Spleen (tissue), 13 donors: Measurements from ENCODE around the gene OR4C6. TPM values are rescaled to one million over a fixed set of nuclear protein-coding genes. Genes with fewer than 3 reads are reported as not detected.

Experiments
- DNase-seq: peaks from one replicate; pipeline ENCODE4 v3.0.0-alpha.2; 2020
- H3K27ac ChIP-seq, 8 donors: fragments of 200-600 bp; sonication (generic) in 7 of 8; 1 replicate in 4 of 8; 2 replicates in 4 of 8; pipeline versions ENCODE4 v1.5.0 to v1.8.0; 2016 to 2021; ENCODE audit warnings: inconsistent platforms in 4 of 8, mild to moderate bottlenecking in 4 of 8, moderate library complexity in 1 of 8
- H3K27me3 ChIP-seq, 7 donors: fragments of 200-600 bp; sonication (generic) in 6 of 7; replicated peaks in 1 of 7; 1 replicate in 4 of 7; 2 replicates in 3 of 7; pipeline versions ENCODE4 v1.5.0 to v1.8.0; 2016 to 2021; ENCODE audit warnings: inconsistent platforms in 3 of 7, mild to moderate bottlenecking in 1 of 7
- H3K36me3 ChIP-seq, 6 donors: fragments of 200-600 bp; sonication (generic) in 5 of 6; 1 replicate in 4 of 6; 2 replicates in 2 of 6; pipeline versions ENCODE4 v1.5.0 to v1.8.0; 2016 to 2021; ENCODE audit warnings: inconsistent platforms in 2 of 6
- H3K4me1 ChIP-seq, 6 donors: fragments of 200-600 bp; sonication (generic) in 5 of 6; 1 replicate in 3 of 6; 2 replicates in 3 of 6; pipeline versions ENCODE4 v1.5.0 to v1.8.0; 2016 to 2021; ENCODE audit warnings: inconsistent platforms in 3 of 6
- H3K4me3 ChIP-seq, 8 donors: fragments of 200-600 bp; sonication (generic) in 7 of 8; 1 replicate in 4 of 8; 2 replicates in 4 of 8; pipeline versions ENCODE4 v1.5.0 to v1.8.0; 2016 to 2021; ENCODE audit warnings: inconsistent platforms in 4 of 8, mild to moderate bottlenecking in 4 of 8, moderate library complexity in 2 of 8
- H3K9me3 ChIP-seq, 8 donors: fragments of 200-600 bp; sonication (generic) in 7 of 8; 1 replicate in 4 of 8; 2 replicates in 4 of 8; pipeline versions ENCODE4 v1.5.0 to v1.8.0; 2016 to 2021; ENCODE audit warnings: inconsistent platforms in 4 of 8
- POLR2A ChIP-seq, 3 donors: fragments of 450-650 bp; IDR thresholded peaks; one replicate each; pipeline ENCODE4 v1.5.1; 2017; ENCODE audit warnings: antibody characterized with exemption in 3 of 3, mild to moderate bottlenecking in 1 of 3
- POLR2AphosphoS5 ChIP-seq, 3 donors: sonication (generic); formaldehyde crosslinking; IDR thresholded peaks; one replicate each; pipeline ENCODE4 v1.5.1; 2017; ENCODE audit warnings: antibody characterized with exemption in 3 of 3
- WGBS, 5 donors: extraction: QIAGEN DNeasy Blood & Tissue Kit in 3 of 5; methylation state at CpG; one replicate each; pipeline versions ENCODE4 v1.1.5 to v1.1.7; 2013 to 2018; 5-methylcytosine and 5-hydroxymethylcytosine counted together
- intact Hi-C: fragments of 100-400 bp; cut with DNase I; formaldehyde crosslinking; loops from one replicate; pipeline ENCODE4 v1.15.0; 2023; ENCODE audit warnings: low total_unique reads
- long read RNA-seq, 2 donors: transcript quantifications; one replicate each; lab custom pipeline, GENCODE V29; 2026
- polyA plus RNA-seq, 3 donors: library from polyadenylated mRNA; stranded (reverse); fragments of 200-250 nt; gene quantifications; one replicate each; pipeline ENCODE4 v1.2.1, GENCODE V29; 2013
- total RNA-seq, 7 donors: library from RNA; depleted of rRNA in 3 of 7; stranded (reverse); fragments of >200 nt in 3 of 7; fragmentation: NEBNext Ultra II Directional in 4 of 7; extraction: Animal tissue kit (Norgen Biotek cat#: 25700) in 4 of 7; gene quantifications; one replicate each; pipeline versions ENCODE4 v1.1.0 to v1.2.1, GENCODE V29; 2016 to 2021
- TF ChIP-seq, protein P1 (sequence below), 11 experiments: fragments of 200-600 bp in 7 of 11; fragments of 450-650 bp in 4 of 11; sonication (generic) in 4 of 11; IDR thresholded peaks in 8 of 11; conservative IDR thresholded peaks in 3 of 11; 1 replicate in 7 of 11; 2 replicates in 4 of 11; pipeline versions ENCODE4 v1.4.0 to v1.8.0; 2016 to 2021; ENCODE audit warnings: antibody characterized with exemption in 11 of 11, inconsistent platforms in 4 of 11, mild to moderate bottlenecking in 1 of 11
- donor health status: healthy with polysubstance abuse.
- donor health status: DM: no; HTN: no; CAD: no; lungs with moderate emphysema.
- donor health status: DM: no; HTN: no; CAD: no.
- donor health status: Bipolar disorder and iron deficiency.
- donor health status: healthy.
- donor health status: DM: no; HTN: no; CAD: no.
- donor health status: DM: yes; HTN: yes; CAD: no.

The OR4C6 gene
- total RNA-seq (not detected), polyA plus RNA-seq (not detected)
- long read RNA-seq, donor 1 = 0 reads
- long read RNA-seq, donor 2 = 0 reads

DNA sequence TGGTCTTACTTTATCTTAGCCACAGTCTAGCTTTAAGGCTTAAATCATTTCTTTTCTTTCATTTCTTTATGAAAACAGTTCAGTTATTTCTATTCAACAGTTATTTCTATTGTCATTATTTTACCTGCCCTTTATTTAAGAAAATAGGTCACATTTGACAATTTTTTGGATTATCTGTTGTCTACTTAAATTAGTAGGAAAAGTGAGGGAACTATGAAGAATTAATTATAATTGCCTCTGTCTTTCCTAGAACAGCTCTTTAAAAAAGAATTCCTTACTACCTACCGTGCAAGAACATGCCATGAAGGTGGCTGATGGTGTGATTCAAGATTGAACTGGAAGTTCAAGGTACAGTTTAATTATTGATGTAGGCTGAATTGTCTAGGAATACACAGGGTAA, at the start of gene OR4C6:
OR4C6 (plus strand) TSS at position 301 of the 400 bp plus-strand sequence. CDS start 2,966 bp downstream, outside the sequence.
- Histone ChIP-seq H3K9me3 (peaks cover 0 to 18% (median 7%) of the 10 kb centered on the region in 8 donors), H3K4me3 (no peak within 1 kb of the TSS), H3K27me3 (no peaks in the 10 kb centered on the region), H3K36me3 (no peaks in the 10 kb centered on the region), H3K27ac (no peak within 1 kb of the TSS), H3K4me1 (no peaks in the 10 kb centered on the region)
- TF ChIP-seq POLR2A (IDR thresholded peaks at IDR 0.05) = no peak
- no peak for TF ChIP-seq POLR2AphosphoS5 (IDR thresholded peaks at IDR 0.05)
- TF ChIP-seq, protein P1, sequence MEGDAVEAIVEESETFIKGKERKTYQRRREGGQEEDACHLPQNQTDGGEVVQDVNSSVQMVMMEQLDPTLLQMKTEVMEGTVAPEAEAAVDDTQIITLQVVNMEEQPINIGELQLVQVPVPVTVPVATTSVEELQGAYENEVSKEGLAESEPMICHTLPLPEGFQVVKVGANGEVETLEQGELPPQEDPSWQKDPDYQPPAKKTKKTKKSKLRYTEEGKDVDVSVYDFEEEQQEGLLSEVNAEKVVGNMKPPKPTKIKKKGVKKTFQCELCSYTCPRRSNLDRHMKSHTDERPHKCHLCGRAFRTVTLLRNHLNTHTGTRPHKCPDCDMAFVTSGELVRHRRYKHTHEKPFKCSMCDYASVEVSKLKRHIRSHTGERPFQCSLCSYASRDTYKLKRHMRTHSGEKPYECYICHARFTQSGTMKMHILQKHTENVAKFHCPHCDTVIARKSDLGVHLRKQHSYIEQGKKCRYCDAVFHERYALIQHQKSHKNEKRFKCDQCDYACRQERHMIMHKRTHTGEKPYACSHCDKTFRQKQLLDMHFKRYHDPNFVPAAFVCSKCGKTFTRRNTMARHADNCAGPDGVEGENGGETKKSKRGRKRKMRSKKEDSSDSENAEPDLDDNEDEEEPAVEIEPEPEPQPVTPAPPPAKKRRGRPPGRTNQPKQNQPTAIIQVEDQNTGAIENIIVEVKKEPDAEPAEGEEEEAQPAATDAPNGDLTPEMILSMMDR (IDR thresholded peaks at IDR 0.05 in 8 of 11, conservative IDR thresholded peaks at IDR 0.05 in 3 of 11) = no peak
- WGBS, 5 donors = 69 to 84% (median 80%) methylated on average over 1 of the region's 1 CpG
- DNase-seq = no peak
- intact Hi-C loops = no loop called here

DNA sequence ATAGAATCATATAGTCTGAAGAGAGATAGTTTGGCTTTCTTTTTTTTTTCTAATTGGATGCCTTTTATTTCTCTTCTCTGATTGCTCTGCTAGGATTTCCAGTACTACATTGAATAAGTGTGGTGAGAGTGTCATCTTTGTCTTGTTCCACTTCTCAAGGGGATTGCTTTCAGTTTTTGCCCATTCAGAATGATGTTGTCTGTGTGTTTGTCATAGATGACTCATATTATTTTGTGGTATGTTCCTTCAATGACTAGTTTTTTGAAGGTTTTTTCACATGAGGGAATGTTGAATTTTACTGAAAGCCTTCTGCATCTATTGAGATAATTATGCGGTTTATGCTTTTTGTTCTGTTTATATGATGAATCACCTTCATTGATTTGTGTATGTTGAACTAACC, 37.5 kb upstream of the OR4C6 start:
- Histone ChIP-seq H3K27me3 (no peaks in the 10 kb centered on the region), H3K4me1 (no peaks in the 10 kb centered on the region), H3K27ac (no peak overlapping the region), H3K9me3 (peaks cover 0 to 85% (median 3%) of the 10 kb centered on the region in 8 donors), H3K36me3 (no peaks in the 10 kb centered on the region), H3K4me3 (no peak overlapping the region)
- 69 to 88% (median 86%) methylated on average over 1 of the region's 1 CpG for WGBS, 5 donors
- DNase-seq = no peak
- TF ChIP-seq POLR2A (IDR thresholded peaks at IDR 0.05) (no peak), POLR2AphosphoS5 (IDR thresholded peaks at IDR 0.05) (no peak)
- TF ChIP-seq, protein P1 (IDR thresholded peaks at IDR 0.05 in 8 of 11, conservative IDR thresholded peaks at IDR 0.05 in 3 of 11) = no peak
- intact Hi-C loops = no loop called here

DNA sequence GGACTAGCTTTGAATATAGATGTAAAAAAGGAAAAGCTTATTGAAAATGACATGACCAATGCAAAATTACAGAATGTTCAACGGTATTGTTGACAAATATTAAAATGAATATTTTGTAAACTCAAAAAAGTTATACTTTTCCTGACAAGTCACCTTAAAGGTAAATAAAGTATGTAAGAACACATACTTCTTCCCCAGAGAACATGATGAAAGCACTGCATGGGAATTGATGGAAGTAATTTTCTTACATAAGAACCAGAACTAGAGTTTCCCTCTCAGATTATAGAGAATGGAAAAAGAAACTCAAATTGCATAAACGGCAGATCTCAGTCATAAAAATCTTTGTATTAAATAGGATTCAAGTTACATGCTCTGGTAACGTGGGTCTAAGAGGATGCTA, 27.2 kb upstream of the OR4C6 start, which contains the start of gene OR4P4:
OR4P4 (plus strand) TSS at position 301 of the 400 bp plus-strand sequence.
- no peak within 1 kb of the TSS for H3K27ac ChIP-seq
- no peaks in the 10 kb centered on the region for H3K4me1 ChIP-seq
- H3K4me3 ChIP-seq = no peak within 1 kb of the TSS
- TF ChIP-seq, protein P1 (IDR thresholded peaks at IDR 0.05 in 8 of 11, conservative IDR thresholded peaks at IDR 0.05 in 3 of 11) = no peak
- no peak for TF ChIP-seq POLR2A (IDR thresholded peaks at IDR 0.05)
- no peak for TF ChIP-seq POLR2AphosphoS5 (IDR thresholded peaks at IDR 0.05)
- intact Hi-C loops = no loop called here
- WGBS, 5 donors = 42 to 50% (median 46%) methylated on average over 3 of the region's 3 CpGs
- no peaks in the 10 kb centered on the region for H3K27me3 ChIP-seq
- H3K36me3 ChIP-seq = no peaks in the 10 kb centered on the region
- DNase-seq = no peak
- peaks cover 0 to 42% (median 0%) of the 10 kb centered on the region in 8 donors for H3K9me3 ChIP-seq

DNA sequence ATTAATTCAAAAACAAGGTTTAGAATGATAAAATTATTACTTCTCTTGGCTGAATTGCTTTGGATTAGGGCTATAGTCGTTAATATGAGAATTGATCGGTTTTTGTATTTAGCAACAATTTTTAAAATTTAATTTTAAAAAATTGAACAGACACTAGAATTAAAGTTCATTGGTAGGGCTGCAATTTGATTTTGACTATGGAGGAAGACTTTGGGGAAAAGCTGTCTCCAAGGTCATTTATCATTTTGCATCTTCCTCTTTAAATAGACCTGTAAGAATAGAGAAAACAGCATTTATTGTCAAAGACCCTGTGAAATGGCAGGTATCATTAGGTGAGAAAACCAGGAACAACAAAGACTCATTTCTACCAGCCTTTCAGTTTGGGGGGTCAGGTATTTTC, 14.0 kb upstream of the OR4C6 start, which contains the start of gene OR4S2:
OR4S2 (plus strand) TSS at position 301 of the 400 bp plus-strand sequence. CDS start 2,577 bp downstream, outside the sequence.
- no peaks in the 10 kb centered on the region for H3K4me1 ChIP-seq
- TF ChIP-seq POLR2AphosphoS5 (IDR thresholded peaks at IDR 0.05) (no peak), POLR2A (IDR thresholded peaks at IDR 0.05) (no peak)
- TF ChIP-seq, protein P1 (IDR thresholded peaks at IDR 0.05 in 8 of 11, conservative IDR thresholded peaks at IDR 0.05 in 3 of 11) = no peak
- intact Hi-C loops = no loop called here
- H3K4me3 ChIP-seq = no peak within 1 kb of the TSS
- no peak within 1 kb of the TSS for H3K27ac ChIP-seq
- peaks cover 0 to 34% (median 0%) of the 10 kb centered on the region in 8 donors for H3K9me3 ChIP-seq
- H3K36me3 ChIP-seq = no peaks in the 10 kb centered on the region
- WGBS, 5 donors = 74 to 88% (median 80%) methylated on average over 2 of the region's 2 CpGs
- DNase-seq = no peak
- H3K27me3 ChIP-seq = no peaks in the 10 kb centered on the region
